Spinal cord (tissue), 10 donors: ENCODE results near the gene KIF16B. TPM values are rescaled to one million over a fixed set of nuclear protein-coding genes. Genes with fewer than 3 reads are reported as not detected.

ENCODE experiments used
- DNase-seq, 6 donors: peaks; one replicate each; pipeline versions ENCODE4 v3.0.0 to v3.0.0-alpha.2; 2013 to 2015; ENCODE audit warnings: low spot score in 6 of 6, low read depth in 4 of 6
- H3K27ac ChIP-seq: one replicate; pipeline ENCODE4 v1.5.1; 2013; ENCODE audit warnings: low read depth, low read length, control low read depth
- H3K27me3 ChIP-seq: one replicate; pipeline ENCODE4 v1.6.1; 2013; ENCODE audit warnings: low read length; ENCODE audit not compliant: control insufficient read depth, insufficient read depth
- H3K36me3 ChIP-seq: one replicate; pipeline ENCODE4 v1.6.1; 2013; ENCODE audit warnings: low read length; ENCODE audit not compliant: control insufficient read depth, insufficient read depth
- H3K4me1 ChIP-seq: one replicate; pipeline ENCODE4 v1.6.1; 2013; ENCODE audit warnings: low read length; ENCODE audit not compliant: control insufficient read depth, insufficient read depth
- H3K4me3 ChIP-seq: one replicate; pipeline ENCODE4 v1.5.1; 2013; ENCODE audit warnings: low read depth, low read length, control low read depth
- H3K9me3 ChIP-seq: one replicate; pipeline ENCODE4 v1.6.1; 2013; ENCODE audit warnings: low read length; ENCODE audit not compliant: control insufficient read depth, insufficient read depth
- WGBS: methylation state at CpG from one replicate; pipeline ENCODE4 v1.1.5; 2013; ENCODE audit warnings: missing lambda C conversion rate; ENCODE audit not compliant: insufficient coverage; 5-methylcytosine and 5-hydroxymethylcytosine counted together
- polyA plus RNA-seq, 2 donors: library from polyadenylated mRNA; unstranded; fragments of 120-200 nt; gene quantifications; one replicate each; pipeline ENCODE4 v1.2.1, GENCODE V29; 2013; ENCODE audit not compliant: insufficient read length in 2 of 2
- total RNA-seq, 2 donors: library from RNA; depleted of rRNA in 1 of 2; stranded (reverse); fragments of 120-200 nt in 1 of 2; fragments of >200 nt in 1 of 2; gene quantifications; one replicate each; pipeline versions ENCODE4 v1.2.3 to v1.2.4, GENCODE V29; 2013 to 2014
- donor health status: healthy.

Gene KIF16B
- total and polyA plus RNA-seq, 4 donors, result 7.8 to 21.0 (median 12.9) TPM

- Histone ChIP-seq H3K36me3 (no peaks in the 10 kb centered on the region), H3K27me3 (no peaks in the 10 kb centered on the region), H3K27ac (no peak overlapping the region), H3K9me3 (no peaks in the 10 kb centered on the region), H3K4me1 (no peaks in the 10 kb centered on the region), H3K4me3 (no peak overlapping the region)
- DNase-seq, result peak in 5 of 6 donors; percentile 50 to 94 (median 63)
- 0% methylated on average over 1 of the region's 3 CpGs for WGBS
Observed at GRCh38 chr20:16476032-16476431, 97.2 kb downstream of the KIF16B start.

- 77% methylated on average over 3 of the region's 6 CpGs for WGBS
- no peak overlapping the region for H3K27ac ChIP-seq
- no peaks in the 10 kb centered on the region for H3K9me3 ChIP-seq
- H3K4me3 ChIP-seq, result no peak overlapping the region
- no peaks in the 10 kb centered on the region for H3K27me3 ChIP-seq
- DNase-seq, result peak in 1 of 6 donors; percentile 25
- no peaks in the 10 kb centered on the region for H3K4me1 ChIP-seq
- H3K36me3 ChIP-seq, result no peaks in the 10 kb centered on the region
Observed at GRCh38 chr20:16475225-16475624, 98.0 kb downstream of the KIF16B start.

DNA sequence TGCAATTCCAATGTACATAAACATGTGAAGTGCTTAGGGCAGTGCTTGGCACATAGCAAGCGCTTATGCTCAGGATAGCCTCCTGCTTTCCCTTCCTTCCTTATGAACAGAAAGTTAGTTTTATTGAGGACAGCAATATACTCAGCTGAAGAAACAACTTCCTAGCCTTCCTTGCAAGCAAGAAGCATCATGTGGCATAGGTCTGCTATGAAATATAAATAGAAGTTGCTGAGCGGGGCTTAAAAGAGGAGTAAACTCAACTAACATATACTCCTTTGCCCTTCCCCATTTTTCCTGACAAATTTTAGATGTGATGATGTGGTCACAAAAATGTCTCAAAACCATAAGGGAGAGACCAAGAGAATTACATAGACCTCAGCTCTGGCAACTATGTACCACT is 98.9 kb downstream of the KIF16B start:
- Histone ChIP-seq H3K4me1 (no peaks in the 10 kb centered on the region), H3K9me3 (no peaks in the 10 kb centered on the region), H3K27me3 (no peaks in the 10 kb centered on the region), H3K27ac (no peak overlapping the region), H3K36me3 (no peaks in the 10 kb centered on the region), H3K4me3 (no peak overlapping the region)
- no peak for DNase-seq
- WGBS, result no CpG with 5 or more reads among the region's 2 CpGs

GRCh38 chr20:16472045-16472872 is 101.0 kb downstream of the KIF16B start:
- DNase-seq, result no peak
- no peaks in the 10 kb centered on the region for H3K9me3 ChIP-seq
- no peaks in the 10 kb centered on the region for H3K36me3 ChIP-seq
- no peak overlapping the region for H3K27ac ChIP-seq
- WGBS, result 100% methylated on average over 6 of the region's 12 CpGs
- no peak overlapping the region for H3K4me3 ChIP-seq
- no peaks in the 10 kb centered on the region for H3K4me1 ChIP-seq
- no peaks in the 10 kb centered on the region for H3K27me3 ChIP-seq

GRCh38 chr20:16469395-16469905 is 103.8 kb downstream of the KIF16B start:
- DNase-seq, result no peak
- H3K27me3 ChIP-seq, result no peaks in the 10 kb centered on the region
- no peaks in the 10 kb centered on the region for H3K36me3 ChIP-seq
- H3K27ac ChIP-seq, result no peak overlapping the region
- 80% methylated on average over 1 of the region's 5 CpGs for WGBS
- no peaks in the 10 kb centered on the region for H3K4me1 ChIP-seq
- no peak overlapping the region for H3K4me3 ChIP-seq
- H3K9me3 ChIP-seq, result no peaks in the 10 kb centered on the region

GRCh38 chr20:16462711-16463110 is 110.5 kb downstream of the KIF16B start:
- no peaks in the 10 kb centered on the region for H3K36me3 ChIP-seq
- no peak for DNase-seq
- H3K27me3 ChIP-seq, result no peaks in the 10 kb centered on the region
- no peaks in the 10 kb centered on the region for H3K4me1 ChIP-seq
- no peaks in the 10 kb centered on the region for H3K9me3 ChIP-seq
- no peak overlapping the region for H3K4me3 ChIP-seq
- no peak overlapping the region for H3K27ac ChIP-seq
- 75% methylated on average over 5 of the region's 5 CpGs for WGBS

DNA sequence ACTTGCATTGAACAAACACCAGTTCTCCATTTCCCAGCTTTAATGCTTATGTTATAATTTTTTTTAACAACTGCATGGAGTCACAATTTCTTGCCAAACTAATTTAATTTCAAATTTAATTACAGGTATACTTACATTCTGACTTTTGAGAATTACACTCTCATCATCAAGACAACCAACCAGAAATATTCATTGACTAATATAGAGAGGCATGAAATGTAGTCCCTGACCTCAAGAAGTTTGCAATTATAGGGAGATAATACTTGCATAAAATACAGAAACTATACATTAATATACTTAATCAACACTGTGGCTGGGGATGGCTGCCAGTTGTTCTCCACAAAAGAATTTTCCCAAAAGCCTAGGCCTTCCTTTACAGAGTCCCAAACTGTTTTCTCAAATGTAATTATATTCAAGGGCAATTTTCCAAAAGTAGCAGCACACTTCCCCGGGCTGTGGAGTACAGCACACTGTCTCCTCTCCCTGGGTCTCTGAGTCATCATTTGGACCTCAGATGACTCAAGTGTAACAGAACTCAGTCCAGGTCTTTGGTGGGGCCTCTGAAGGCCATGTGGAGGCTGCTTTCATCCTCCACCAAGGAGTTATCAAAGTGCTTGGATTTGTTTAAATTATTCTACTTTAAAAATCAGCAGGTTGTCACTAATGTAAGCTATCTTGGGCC is 114.1 kb downstream of the KIF16B start:
- 25% methylated on average over 1 of the region's 1 CpG for WGBS
- no peaks in the 10 kb centered on the region for H3K4me1 ChIP-seq
- no peak overlapping the region for H3K4me3 ChIP-seq
- H3K27ac ChIP-seq, result no peak overlapping the region
- H3K27me3 ChIP-seq, result no peaks in the 10 kb centered on the region
- peak in 1 of 6 donors; percentile 41 for DNase-seq
- no peaks in the 10 kb centered on the region for H3K9me3 ChIP-seq
- H3K36me3 ChIP-seq, result no peaks in the 10 kb centered on the region

DNA sequence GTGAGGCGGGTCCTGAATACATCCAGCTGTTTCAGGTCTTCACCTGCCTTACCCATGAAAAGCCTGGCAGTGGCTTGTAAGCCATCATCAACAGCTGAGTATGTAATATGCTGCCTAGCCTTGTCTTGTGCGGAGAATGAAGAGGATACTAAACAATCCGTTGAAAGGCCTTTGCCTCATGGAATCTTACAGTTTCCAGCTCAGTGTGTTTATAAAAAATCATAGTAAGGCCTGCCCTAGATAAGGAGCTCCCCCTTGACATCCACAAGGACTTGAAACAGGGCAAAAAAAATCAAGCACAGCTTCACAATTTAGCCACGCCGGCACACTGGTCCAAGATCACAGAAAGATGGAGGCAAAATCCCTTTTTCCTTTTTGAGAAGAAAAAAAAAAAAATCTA is 115.7 kb downstream of the KIF16B start:
- Histone ChIP-seq H3K9me3 (no peaks in the 10 kb centered on the region), H3K27me3 (no peaks in the 10 kb centered on the region), H3K4me3 (no peak overlapping the region), H3K4me1 (no peaks in the 10 kb centered on the region), H3K27ac (no peak overlapping the region), H3K36me3 (no peaks in the 10 kb centered on the region)
- WGBS, result 92% methylated on average over 2 of the region's 5 CpGs
- no peak for DNase-seq

DNA sequence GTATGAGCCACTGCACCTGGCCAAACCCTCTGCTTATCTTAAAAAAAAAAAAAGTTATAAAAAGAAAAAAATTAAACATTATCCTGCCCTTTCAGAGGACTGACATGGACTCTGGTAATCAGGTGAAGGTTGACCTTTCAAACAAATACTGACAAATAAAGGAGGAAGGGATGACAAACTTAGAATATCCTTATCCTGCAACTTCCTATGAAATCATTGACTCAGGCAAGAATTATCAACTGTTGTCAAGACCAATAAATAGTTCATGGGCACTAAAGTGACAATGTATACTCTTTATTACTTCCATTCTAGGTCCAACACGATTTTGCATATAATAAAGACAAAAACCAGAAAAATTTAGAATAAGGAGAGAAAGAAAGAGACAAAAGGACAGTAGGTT is 117.9 kb downstream of the KIF16B start:
- H3K36me3 ChIP-seq, result no peaks in the 10 kb centered on the region

More for the DNA sequence above, 117.9 kb downstream of the KIF16B start:
- no CpG with 5 or more reads among the region's 1 CpG for WGBS
- DNase-seq, result no peak
- no peaks in the 10 kb centered on the region for H3K4me1 ChIP-seq
- no peaks in the 10 kb centered on the region for H3K27me3 ChIP-seq
- no peak overlapping the region for H3K4me3 ChIP-seq
- no peaks in the 10 kb centered on the region for H3K9me3 ChIP-seq
- no peak overlapping the region for H3K27ac ChIP-seq
